Hematopoietic multipotent progenitor cell treated with erythropoietin and hydrocortisone succinate and interleukin-3 and kit ligand, for 15 days (in vitro differentiated cells): ENCODE data around the gene KLHL10.

Experiments used
- DNase-seq: peaks from one replicate; pipeline ENCODE4 v3.0.0-alpha.2; 2015; ENCODE audit warnings: low spot score

The KLHL10 gene

GRCh38 chr17:41895617-41896016 is 58.0 kb downstream of the KLHL10 start:
- DNase-seq: no peak

GRCh38 chr17:41896726-41897125 is 59.1 kb downstream of the KLHL10 start:
- DNase-seq: no peak
